OCI-LY7 (cell line): ENCODE data around the gene RGS10. TPM values are rescaled to one million over a fixed set of nuclear protein-coding genes. Genes with fewer than 3 reads are reported as not detected.
A peak's percentile ranks its signal among the peaks of the same experiment; 100 is the strongest.

ENCODE experiments used
- BruUV-seq: library from RNA; stranded (reverse); fragments of 400-500 nt; replicated peaks from 2 replicates; lab custom pipeline; 2021; lab: Mats Ljungman, UMichigan
- CTCF ChIA-PET: fragments of 300-600 bp; sonication (Branson Sonifier 250); formaldehyde crosslinking; loops from one replicate; lab custom pipeline; 2022; ENCODE audit warnings: antibody characterized with exemption; ENCODE audit not compliant: unreplicated experiment; lab: Charles Lee
- POLR2A ChIA-PET: fragments of 300-600 bp; sonication (Branson Sonifier 250); formaldehyde crosslinking; loops from one replicate; lab custom pipeline; 2022; ENCODE audit warnings: antibody characterized with exemption; lab: Charles Lee
- DNase-seq: peaks from one replicate; pipeline ENCODE4 v3.0.0-alpha.2; 2015; ENCODE audit warnings: low spot score
- H2AFZ ChIP-seq: fragments of 200-600 bp; sonication (generic), shearing (Covaris generic); 2 replicates; pipeline ENCODE4 v1.6.1; 2014; ENCODE audit warnings: mild to moderate bottlenecking, antibody characterized with exemption, low read length, moderate library complexity
- H3K27ac ChIP-seq: fragments of 200-600 bp; sonication (generic); 2 replicates; pipeline ENCODE4 v1.5.1; 2014; ENCODE audit warnings: mixed run types, low read depth, mild to moderate bottlenecking, moderate library complexity, low read length, inconsistent platforms; ENCODE audit not compliant: poor library complexity, severe bottlenecking
- H3K36me3 ChIP-seq: fragments of 200-600 bp; sonication (generic); 2 replicates; pipeline ENCODE4 v1.6.1; 2014; ENCODE audit warnings: mild to moderate bottlenecking, antibody characterized with exemption, low read length, moderate library complexity, mixed read lengths; ENCODE audit not compliant: insufficient read depth
- H3K4me1 ChIP-seq: fragments of 200-600 bp; sonication (generic); 2 replicates; pipeline ENCODE4 v1.5.1; 2014; ENCODE audit warnings: mild to moderate bottlenecking, low read length; ENCODE audit not compliant: insufficient read depth, poor library complexity, severe bottlenecking
- H3K4me2 ChIP-seq: fragments of 200-600 bp; sonication (generic); 2 replicates; pipeline ENCODE4 v1.6.1; 2014; ENCODE audit warnings: mild to moderate bottlenecking, low read length
- H3K4me3 ChIP-seq: fragments of 200-600 bp; sonication (generic); 2 replicates; pipeline ENCODE4 v1.5.1; 2014; ENCODE audit warnings: mild to moderate bottlenecking, low read depth, low read length; ENCODE audit not compliant: poor library complexity, severe bottlenecking
- H3K79me2 ChIP-seq: fragments of 200-600 bp; sonication (generic); 2 replicates; pipeline ENCODE4 v1.6.1; 2016; ENCODE audit warnings: low read depth, mild to moderate bottlenecking, low read length, moderate library complexity, mixed read lengths; ENCODE audit not compliant: insufficient read depth
- H3K9me2 ChIP-seq: fragments of 200-600 bp; sonication (generic); 2 replicates; pipeline ENCODE4 v1.6.1; 2016; ENCODE audit warnings: mild to moderate bottlenecking, low read length, mixed read lengths; ENCODE audit not compliant: insufficient read depth
- H3K9me3 ChIP-seq: fragments of 200-600 bp; sonication (generic); 2 replicates; pipeline ENCODE4 v1.6.1; 2014; ENCODE audit warnings: mild to moderate bottlenecking, mixed run types, low read length, mixed read lengths
- H4K20me1 ChIP-seq: fragments of 200-600 bp; sonication (generic); 2 replicates; pipeline ENCODE4 v1.6.1; 2014; ENCODE audit warnings: mild to moderate bottlenecking, antibody characterized with exemption, low read length, moderate library complexity, mixed read lengths; ENCODE audit not compliant: insufficient read depth
- EZH2phosphoT487 ChIP-seq: fragments of 200-600 bp; sonication (generic); IDR thresholded peaks from 2 replicates; pipeline ENCODE4 v1.6.1; 2018; ENCODE audit warnings: low read depth, borderline replicate concordance, mild to moderate bottlenecking, mixed run types, antibody characterized with exemption, low read length, moderate library complexity, mixed read lengths
- intact Hi-C: fragments of 100-400 bp; cut with micrococcal nuclease; formaldehyde crosslinking; loops from one replicate; pipeline ENCODE4 v1.10.0; 2022; ENCODE audit not compliant: unreplicated experiment
- total RNA-seq, 2 experiments: library from RNA; depleted of rRNA in 1 of 2; stranded (reverse); fragments of >200 nt in 1 of 2; shearing (Covaris generic) in 1 of 2; gene quantifications; 2 replicates each; pipeline ENCODE4 v1.2.3, GENCODE V29; 2014 to 2022
- TF ChIP-seq, protein P1 (sequence below): fragments of 200-600 bp; sonication (generic); conservative IDR thresholded peaks from 2 replicates; pipeline ENCODE4 v1.5.1; 2014; ENCODE audit warnings: mild to moderate bottlenecking, antibody characterized with exemption, low read length, moderate library complexity, mixed read lengths

RGS10 gene
- total RNA-seq, 2 experiments from 2014 or later: 22.5 to 45.2 TPM

DNA sequence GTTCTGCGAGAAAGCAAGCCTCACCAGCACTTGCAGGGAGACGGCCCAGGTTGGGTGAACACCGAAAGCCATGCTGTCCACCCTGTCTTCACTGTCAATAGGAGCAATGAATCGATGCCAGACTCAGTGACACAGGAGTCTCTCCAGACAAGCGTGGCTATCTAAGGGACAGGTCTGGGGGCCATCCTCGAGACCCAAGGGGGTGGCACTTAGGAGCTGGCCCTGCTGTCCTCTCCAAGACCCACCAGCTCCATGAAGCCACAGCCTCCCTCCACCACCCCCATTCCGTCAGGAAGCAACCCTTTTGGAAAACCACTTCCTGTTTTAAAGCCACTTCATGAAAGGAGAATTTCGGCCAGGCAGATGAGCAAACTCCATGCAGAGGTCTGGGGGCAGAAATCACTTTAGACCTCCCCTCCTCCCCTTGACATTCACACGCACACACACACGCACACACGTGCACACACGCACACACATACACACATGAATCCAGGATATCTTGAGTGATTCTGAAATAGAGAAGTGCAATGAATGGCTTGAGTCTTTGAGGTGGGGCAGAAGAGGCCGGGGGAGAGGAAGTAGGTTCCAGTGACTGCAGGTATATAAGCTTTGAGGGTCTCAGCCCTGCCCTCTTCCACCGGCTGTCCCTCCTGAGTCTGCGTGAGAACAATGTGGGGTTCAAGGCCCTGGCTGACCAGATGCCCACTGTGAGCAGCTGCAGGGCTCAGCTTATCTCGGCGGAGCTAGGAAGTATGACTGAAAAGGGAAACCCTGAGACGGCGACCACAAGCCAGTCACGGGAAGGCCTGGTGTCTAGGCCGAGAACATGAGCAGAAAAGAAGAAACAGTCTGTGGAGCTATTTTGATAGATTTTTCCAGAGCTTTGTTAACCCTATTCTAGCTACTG is 25.0 kb downstream of the RGS10 start:
- Histone ChIP-seq H4K20me1 (no peaks in the 10 kb centered on the region), H3K4me2 (peak overlapping the region; percentile 74), H3K9me2 (no peaks in the 10 kb centered on the region), H3K27ac (peak overlapping the region; percentile 77), H3K9me3 (no peaks in the 10 kb centered on the region), H3K36me3 (peaks cover 10% of the 10 kb centered on the region), H3K4me3 (peak overlapping the region; percentile 47), H2AFZ (peak overlapping the region; percentile 58; the same call in 1 of the 2 replicates), H3K4me1 (peaks cover 29% of the 10 kb centered on the region), H3K79me2 (no peaks in the 10 kb centered on the region)
- intact Hi-C loops: no loop called here
- TF ChIP-seq, protein P1, sequence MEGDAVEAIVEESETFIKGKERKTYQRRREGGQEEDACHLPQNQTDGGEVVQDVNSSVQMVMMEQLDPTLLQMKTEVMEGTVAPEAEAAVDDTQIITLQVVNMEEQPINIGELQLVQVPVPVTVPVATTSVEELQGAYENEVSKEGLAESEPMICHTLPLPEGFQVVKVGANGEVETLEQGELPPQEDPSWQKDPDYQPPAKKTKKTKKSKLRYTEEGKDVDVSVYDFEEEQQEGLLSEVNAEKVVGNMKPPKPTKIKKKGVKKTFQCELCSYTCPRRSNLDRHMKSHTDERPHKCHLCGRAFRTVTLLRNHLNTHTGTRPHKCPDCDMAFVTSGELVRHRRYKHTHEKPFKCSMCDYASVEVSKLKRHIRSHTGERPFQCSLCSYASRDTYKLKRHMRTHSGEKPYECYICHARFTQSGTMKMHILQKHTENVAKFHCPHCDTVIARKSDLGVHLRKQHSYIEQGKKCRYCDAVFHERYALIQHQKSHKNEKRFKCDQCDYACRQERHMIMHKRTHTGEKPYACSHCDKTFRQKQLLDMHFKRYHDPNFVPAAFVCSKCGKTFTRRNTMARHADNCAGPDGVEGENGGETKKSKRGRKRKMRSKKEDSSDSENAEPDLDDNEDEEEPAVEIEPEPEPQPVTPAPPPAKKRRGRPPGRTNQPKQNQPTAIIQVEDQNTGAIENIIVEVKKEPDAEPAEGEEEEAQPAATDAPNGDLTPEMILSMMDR: no peak
- TF ChIP-seq EZH2phosphoT487: no peak
- CTCF ChIA-PET: interaction anchor here (0.5 to 1.3 kb wide), 3 partner anchors 12 to 32 kb away, joined by 3 to 6 read pairs (median 5); partner anchors contain the start of gene RGS10
- POLR2A ChIA-PET: interaction anchor here (0.6 to 3.6 kb wide), 5 partner anchors 16 to 264 kb away, joined by 3 to 18 read pairs (median 3); partner anchors contain the start of gene RGS10
- DNase-seq: peak; percentile 59
- BruUV-seq: no TSS peak

DNA sequence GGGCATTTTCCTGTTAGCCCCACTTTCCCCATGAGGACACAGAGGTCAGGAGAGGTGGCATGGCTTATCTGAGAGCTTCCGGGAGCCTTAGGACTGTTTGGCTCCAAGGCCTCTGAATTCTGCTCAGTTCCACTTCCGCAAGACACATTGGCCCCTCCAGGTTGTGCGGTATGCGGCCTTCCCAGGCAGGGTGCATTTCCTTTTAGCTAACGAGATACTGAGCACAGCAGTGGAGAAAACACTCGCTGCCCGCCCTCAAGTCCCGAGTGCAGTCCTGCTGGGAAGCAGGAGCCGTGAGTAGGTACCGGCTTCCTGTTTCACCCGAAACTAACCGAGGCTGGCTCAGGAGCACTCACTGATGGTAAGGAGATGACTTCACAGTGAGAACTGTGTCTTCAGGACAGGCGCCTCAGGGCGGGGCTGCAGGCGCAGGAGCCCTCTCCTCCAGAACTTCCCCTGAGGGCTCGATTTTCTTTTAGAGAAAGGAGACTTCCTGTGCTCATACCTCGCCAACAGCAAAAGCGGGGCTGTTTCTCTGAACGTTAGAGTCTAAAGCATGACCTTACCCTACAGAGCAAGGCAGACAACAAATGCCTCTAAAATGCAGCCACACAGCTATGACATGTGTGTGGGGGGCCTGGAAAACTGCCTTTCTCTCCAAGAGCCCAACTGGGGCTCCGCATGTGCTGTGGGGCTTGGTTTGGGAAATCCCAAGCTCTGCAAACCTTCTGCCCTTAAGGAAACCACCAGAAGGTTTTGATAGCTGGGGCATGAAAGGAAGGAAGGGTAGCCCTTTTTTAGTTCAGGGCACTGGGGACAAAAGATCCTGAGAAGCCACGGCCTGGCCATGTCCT is 25.9 kb downstream of the RGS10 start:
- Histone ChIP-seq H3K4me3 (peak overlapping the region; percentile 47), H3K4me2 (peak overlapping the region; percentile 74), H3K4me1 (peaks cover 29% of the 10 kb centered on the region), H3K9me3 (no peaks in the 10 kb centered on the region), H3K79me2 (no peaks in the 10 kb centered on the region), H3K27ac (peak overlapping the region; percentile 77), H2AFZ (peak overlapping the region; percentile 58), H3K9me2 (no peaks in the 10 kb centered on the region), H4K20me1 (no peaks in the 10 kb centered on the region), H3K36me3 (peaks cover 9% of the 10 kb centered on the region)
- peak; percentile 80 for DNase-seq
- BruUV-seq: no TSS peak
- ChIA-PET CTCF (no interaction called here), POLR2A (interaction anchor here (0.9 to 3.6 kb wide), 3 partner anchors 15 to 76 kb away, joined by 3 to 18 read pairs (median 3); partner anchors contain the start of gene RGS10)
- no peak for TF ChIP-seq EZH2phosphoT487
- intact Hi-C loops: no loop called here

DNA sequence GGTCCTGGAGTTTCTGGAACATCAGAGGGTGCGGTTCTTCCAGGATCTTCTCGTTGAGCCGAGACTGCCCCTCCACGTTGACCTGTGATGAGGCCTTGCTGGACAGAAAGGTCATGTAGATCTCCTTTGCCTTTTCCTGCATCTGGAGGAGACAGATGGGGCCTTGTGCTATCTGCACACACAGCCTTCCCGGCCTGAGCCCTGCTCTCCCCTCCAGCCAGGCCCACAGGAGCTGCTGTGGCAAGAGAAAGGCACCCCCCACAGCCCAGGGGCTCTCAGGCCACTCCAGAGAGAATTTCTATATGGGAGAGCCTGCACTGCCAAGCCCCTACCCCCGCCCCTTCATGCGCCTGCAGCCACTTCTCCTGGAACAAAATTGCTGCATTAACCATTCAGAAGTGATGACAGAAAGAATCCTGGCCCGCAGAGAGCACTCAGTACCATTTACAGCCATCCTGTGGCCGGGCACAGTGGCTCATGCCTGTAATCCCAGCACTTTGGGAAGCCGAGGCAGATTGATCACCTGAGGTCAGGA is 26.9 kb downstream of the RGS10 start:
- CTCF ChIA-PET: no interaction called here
- BruUV-seq: no TSS peak

More for the DNA sequence above, 26.9 kb downstream of the RGS10 start:
- TF ChIP-seq, protein P1: no peak
- no peak for TF ChIP-seq EZH2phosphoT487
- Histone ChIP-seq H3K27ac (no peak overlapping the region), H3K79me2 (no peaks in the 10 kb centered on the region), H3K36me3 (peaks cover 15% of the 10 kb centered on the region), H3K9me3 (no peaks in the 10 kb centered on the region), H3K4me3 (no peak overlapping the region), H3K9me2 (no peaks in the 10 kb centered on the region), H2AFZ (no peak overlapping the region), H4K20me1 (no peaks in the 10 kb centered on the region), H3K4me1 (peaks cover 29% of the 10 kb centered on the region), H3K4me2 (no peak overlapping the region)
- POLR2A ChIA-PET: interaction anchor here (3.6 kb wide), 1 partner anchor 27 kb away, joined by 18 read pairs; the partner anchor contains the start of gene RGS10
- DNase-seq: no peak
- intact Hi-C loops: no loop called here
